Transverse colon (tissue), 4 donors: ENCODE results near the gene OR2K2. TPM values are rescaled to one million over a fixed set of nuclear protein-coding genes. Genes with fewer than 3 reads are reported as not detected.
A peak's percentile ranks its signal among the peaks of the same experiment; 100 is the strongest.

Experiments used
- DNase-seq: peaks from one replicate; pipeline ENCODE4 v3.0.0-alpha.2; 2019
- H3K27ac ChIP-seq, 4 donors: fragments of 200-600 bp; sonication (generic); 2 replicates each; pipeline ENCODE4 v1.5.1; 2016 to 2018; ENCODE audit warnings: inconsistent platforms in 4 of 4
- H3K27me3 ChIP-seq: fragments of 200-600 bp; sonication (generic); 2 replicates; pipeline ENCODE4 v1.5.1; 2017; ENCODE audit warnings: inconsistent platforms
- H3K36me3 ChIP-seq, 4 donors: fragments of 200-600 bp; sonication (generic); 2 replicates each; pipeline ENCODE4 v1.5.1; 2017 to 2019; ENCODE audit warnings: inconsistent platforms in 4 of 4
- H3K4me1 ChIP-seq, 4 donors: fragments of 200-600 bp; sonication (generic); 2 replicates each; pipeline ENCODE4 v1.5.1; 2017 to 2020; ENCODE audit warnings: inconsistent platforms in 4 of 4
- H3K4me3 ChIP-seq, 4 donors: fragments of 200-600 bp; sonication (generic); 1 replicate in 1 of 4; 2 replicates in 3 of 4; pipeline versions ENCODE4 v1.5.1 to v1.6.1; 2017 to 2019; ENCODE audit warnings: inconsistent platforms in 4 of 4
- H3K9me3 ChIP-seq, 2 donors: fragments of 200-600 bp; sonication (generic); 2 replicates each; pipeline ENCODE4 v1.5.1; 2017 to 2019; ENCODE audit warnings: inconsistent platforms in 2 of 2
- EP300 ChIP-seq: sonication (generic); formaldehyde crosslinking; IDR thresholded peaks from one replicate; pipeline ENCODE4 v1.6.1; 2017; ENCODE audit warnings: antibody characterized with exemption, low read depth
- POLR2A ChIP-seq: fragments of 450-650 bp; IDR thresholded peaks from one replicate; pipeline ENCODE4 v1.6.1; 2016; ENCODE audit warnings: antibody characterized with exemption, mild to moderate bottlenecking, moderate library complexity
- POLR2AphosphoS5 ChIP-seq, 3 donors: sonication (generic); formaldehyde crosslinking; IDR thresholded peaks; one replicate each; pipeline ENCODE4 v1.6.1; 2016; ENCODE audit warnings: antibody characterized with exemption in 3 of 3
- WGBS, 2 donors: methylation state at CpG; one replicate each; pipeline ENCODE4 v1.1.5; 2018; ENCODE audit warnings: low coverage in 1 of 2; 5-methylcytosine and 5-hydroxymethylcytosine counted together
- in situ Hi-C, 4 donors: fragments of 200-750 bp; cut with MboI; loops; one replicate each; pipeline versions ENCODE4 v1.15.0 to v1.15.1; 2017; ENCODE audit warnings: low sequenced_read_pairs in 3 of 4, low pct_ligation_motif_present in 1 of 4, low pct_unique_long_range_greater_than_20kb in 1 of 4
- intact Hi-C: fragments of 100-400 bp; cut with DNase I; formaldehyde crosslinking; loops from one replicate; pipeline ENCODE4 v1.15.1; 2023; ENCODE audit warnings: low total_unique reads
- total RNA-seq, 4 donors: library from RNA; depleted of rRNA; stranded (reverse); fragments of >200 nt; gene quantifications; one replicate each; pipeline ENCODE4 v1.1.0, GENCODE V29; 2016
- TF ChIP-seq, protein P1 (sequence below), 5 experiments: fragments of 200-600 bp in 3 of 5; fragments of 450-650 bp in 2 of 5; sonication (generic) in 3 of 5; IDR thresholded peaks; 1 replicate in 2 of 5; 2 replicates in 3 of 5; pipeline ENCODE4 v1.5.1; 2016 to 2017; ENCODE audit warnings: antibody characterized with exemption in 5 of 5, inconsistent platforms in 3 of 5, mild to moderate bottlenecking in 2 of 5, moderate library complexity in 1 of 5

Gene OR2K2
- total RNA-seq, 4 donors from 2014 or later, result not detected

- Histone ChIP-seq H3K27me3 (no peaks in the 10 kb centered on the region), H3K4me3 (no peak overlapping the region), H3K4me1 (peaks cover 0 to 16% (median 0%) of the 10 kb centered on the region in 4 donors), H3K36me3 (no peaks in the 10 kb centered on the region), H3K9me3 (no peaks in the 10 kb centered on the region), H3K27ac (peak overlapping the region in 3 of 4 donors; percentile 34 to 62 (median 48))
- intact Hi-C loops, result no loop called here
- TF ChIP-seq POLR2AphosphoS5 (IDR thresholded peaks at IDR 0.05) (no peak), EP300 (no peak), POLR2A (no peak)
- TF ChIP-seq, protein P1, sequence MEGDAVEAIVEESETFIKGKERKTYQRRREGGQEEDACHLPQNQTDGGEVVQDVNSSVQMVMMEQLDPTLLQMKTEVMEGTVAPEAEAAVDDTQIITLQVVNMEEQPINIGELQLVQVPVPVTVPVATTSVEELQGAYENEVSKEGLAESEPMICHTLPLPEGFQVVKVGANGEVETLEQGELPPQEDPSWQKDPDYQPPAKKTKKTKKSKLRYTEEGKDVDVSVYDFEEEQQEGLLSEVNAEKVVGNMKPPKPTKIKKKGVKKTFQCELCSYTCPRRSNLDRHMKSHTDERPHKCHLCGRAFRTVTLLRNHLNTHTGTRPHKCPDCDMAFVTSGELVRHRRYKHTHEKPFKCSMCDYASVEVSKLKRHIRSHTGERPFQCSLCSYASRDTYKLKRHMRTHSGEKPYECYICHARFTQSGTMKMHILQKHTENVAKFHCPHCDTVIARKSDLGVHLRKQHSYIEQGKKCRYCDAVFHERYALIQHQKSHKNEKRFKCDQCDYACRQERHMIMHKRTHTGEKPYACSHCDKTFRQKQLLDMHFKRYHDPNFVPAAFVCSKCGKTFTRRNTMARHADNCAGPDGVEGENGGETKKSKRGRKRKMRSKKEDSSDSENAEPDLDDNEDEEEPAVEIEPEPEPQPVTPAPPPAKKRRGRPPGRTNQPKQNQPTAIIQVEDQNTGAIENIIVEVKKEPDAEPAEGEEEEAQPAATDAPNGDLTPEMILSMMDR (IDR thresholded peaks at IDR 0.05), result no peak
- no peak for DNase-seq
- 83 to 98% methylated on average over 6 of the region's 6 CpGs for WGBS, 2 donors
- in situ Hi-C loops, result loop anchor here in 3 of 4 donors (5.0 to 25.0 kb wide), 3 partner anchors 261 to 661 kb away; partner anchors contain the start of gene LPAR1 (in 1 of the 3)
Observed at GRCh38 chr9:111298111-111298510, 31.9 kb downstream of the OR2K2 start.

- no peak for TF ChIP-seq POLR2AphosphoS5 (IDR thresholded peaks at IDR 0.05)
- no peak for TF ChIP-seq POLR2A
- TF ChIP-seq, protein P1 (IDR thresholded peaks at IDR 0.05), result no peak
- no peak for TF ChIP-seq EP300
- Histone ChIP-seq H3K4me3 (no peak overlapping the region), H3K9me3 (no peaks in the 10 kb centered on the region), H3K36me3 (no peaks in the 10 kb centered on the region), H3K27me3 (no peaks in the 10 kb centered on the region), H3K27ac (no peak overlapping the region), H3K4me1 (peaks cover 0 to 16% (median 0%) of the 10 kb centered on the region in 4 donors)
- no peak for DNase-seq
- 79 to 94% methylated on average over 2 of the region's 2 CpGs for WGBS, 2 donors
- in situ Hi-C loops, result loop anchor here in 3 of 4 donors (5.0 to 25.0 kb wide), 3 partner anchors 260 to 660 kb away; partner anchors contain the start of gene LPAR1 (in 1 of the 3)
- intact Hi-C loops, result no loop called here
Observed at GRCh38 chr9:111297066-111297824, 32.8 kb downstream of the OR2K2 start.

DNA sequence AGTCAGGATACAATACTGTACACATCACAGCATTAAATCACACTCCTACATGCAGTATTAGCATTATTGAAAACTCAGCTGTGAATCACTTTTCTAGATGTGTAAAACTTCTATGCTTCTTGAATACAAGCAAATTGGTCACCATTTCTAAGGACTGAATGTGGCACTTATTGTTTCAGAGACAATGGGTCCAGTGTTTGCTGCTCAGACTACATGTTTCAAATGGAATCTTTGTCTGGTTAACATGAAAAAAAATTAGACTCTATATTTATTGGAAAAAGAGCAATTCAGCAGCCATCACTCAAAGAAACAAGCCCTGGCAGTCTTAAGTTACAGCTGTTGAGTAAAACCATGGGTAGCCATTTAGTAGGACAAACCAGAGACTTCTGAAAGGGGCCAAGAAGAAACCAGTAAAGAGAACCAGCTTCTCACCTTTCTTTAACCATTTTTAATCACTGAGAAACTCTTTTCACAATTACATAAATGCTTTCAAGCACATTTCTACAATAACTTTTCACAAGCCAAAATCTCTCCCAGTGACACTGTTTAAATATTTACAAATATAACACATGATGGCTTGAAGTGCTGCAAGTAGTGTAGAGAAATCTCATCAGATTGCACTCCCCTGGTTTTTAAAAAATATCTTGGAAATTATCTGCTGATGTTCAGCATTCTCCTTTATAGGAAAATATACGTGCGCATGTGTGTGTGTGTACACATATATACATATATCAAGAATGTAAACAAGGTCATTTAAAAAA lies 35.2 kb downstream of the OR2K2 start:
- Histone ChIP-seq H3K4me3 (no peak overlapping the region), H3K4me1 (peaks cover 0 to 16% (median 0%) of the 10 kb centered on the region in 4 donors), H3K36me3 (no peaks in the 10 kb centered on the region), H3K9me3 (no peaks in the 10 kb centered on the region), H3K27ac (no peak overlapping the region), H3K27me3 (no peaks in the 10 kb centered on the region)
- WGBS, 2 donors, result 68 to 77% methylated on average over 2 of the region's 2 CpGs
- no peak for TF ChIP-seq EP300
- TF ChIP-seq POLR2A, result no peak
- TF ChIP-seq, protein P1 (IDR thresholded peaks at IDR 0.05), result no peak
- no peak for TF ChIP-seq POLR2AphosphoS5 (IDR thresholded peaks at IDR 0.05)
- no peak for DNase-seq
- intact Hi-C loops, result no loop called here
- in situ Hi-C loops, result loop anchor here in 3 of 4 donors (5.0 to 25.0 kb wide), 3 partner anchors 258 to 658 kb away; partner anchors contain the start of gene LPAR1 (in 1 of the 3)

GRCh38 chr9:111287127-111287526 lies 42.9 kb downstream of the OR2K2 start:
- H3K4me1 ChIP-seq, result no peaks in the 10 kb centered on the region
- WGBS, 2 donors, result 80 to 83% methylated on average over 2 of the region's 2 CpGs
- no peak overlapping the region for H3K4me3 ChIP-seq
- in situ Hi-C loops, result loop anchor here in 1 of 4 donors (25.0 kb wide), 1 partner anchor 250 kb away; the partner anchor contains the start of gene LPAR1
- DNase-seq, result no peak
- no peaks in the 10 kb centered on the region for H3K36me3 ChIP-seq
- H3K27me3 ChIP-seq, result no peaks in the 10 kb centered on the region
- no peaks in the 10 kb centered on the region for H3K9me3 ChIP-seq
- TF ChIP-seq, protein P1 (IDR thresholded peaks at IDR 0.05), result no peak
- TF ChIP-seq EP300, result no peak
- intact Hi-C loops, result no loop called here
- H3K27ac ChIP-seq, result no peak overlapping the region
